ENCODE data around the gene EXT2. TPM values are rescaled to one million over a fixed set of nuclear protein-coding genes. Genes with fewer than 3 reads are reported as not detected.

EXT2 gene
- total and polyA plus RNA-seq, 2 of the 13 experiments (the other 11 are each of a cell fraction or from before 2014, with no cell fraction given) = 61.5 to 68.7 TPM

- TF ChIP-seq ZNF781 (CRISPR knock-in tag; IDR thresholded peaks at IDR 0.05; ENCODE audit: borderline replicate concordance, not compliant biosample characterization) (no peak), RFX1 (IDR thresholded peaks at IDR 0.05) (no peak), IKZF1 (IDR thresholded peaks at IDR 0.05) (no peak), GMEB1 (CRISPR knock-in tag; IDR thresholded peaks at IDR 0.05; ENCODE audit: borderline replicate concordance) (no peak), ELF4 (CRISPR knock-in tag; IDR thresholded peaks at IDR 0.05; ENCODE audit: borderline replicate concordance) (no peak), ZBTB46 (CRISPR knock-in tag; IDR thresholded peaks at IDR 0.05; ENCODE audit: borderline replicate concordance) (no peak), ZNF343 (CRISPR knock-in tag; IDR thresholded peaks at IDR 0.05) (no peak), POGK (CRISPR knock-in tag; conservative IDR thresholded peaks at IDR 0.05) (0 out of 2 replicates have a peak, but pooled peaks have one; percentile 25), MYC (CRISPR knock-in tag; IDR thresholded peaks at IDR 0.05; ENCODE audit: borderline replicate concordance) (no peak), IRF9 (CRISPR knock-in tag; IDR thresholded peaks at IDR 0.05; ENCODE audit: borderline replicate concordance) (no peak), FOXJ3 (CRISPR knock-in tag; IDR thresholded peaks at IDR 0.05; ENCODE audit: borderline replicate concordance) (no peak)
Measured at GRCh38 chr11:44096360-44097185, 1.1 kb downstream of the EXT2 start (continued).
